HepG2 (cell line): ENCODE results near the gene YY1AP1. TPM values are rescaled to one million over a fixed set of nuclear protein-coding genes. Genes with fewer than 3 reads are reported as not detected.

Experiments used
- ATAC-seq: fragments of 200-7000 bp; cut with Tn5 transposase; 3 replicates; pipeline ENCODE4 v1.9.1; 2020; ENCODE audit warnings: mild to moderate bottlenecking, moderate library complexity
- Bru-seq: library from RNA; stranded (reverse); fragments of 400-500 nt; gene quantifications from one replicate; lab custom pipeline; 2021; lab: Mats Ljungman, UMichigan
- BruChase-seq, 2 experiments: library from RNA; stranded (reverse); fragments of 400-500 nt; gene quantifications; one replicate each; lab custom pipeline; 2021; lab: Mats Ljungman, UMichigan
- BruUV-seq: library from RNA; stranded (reverse); fragments of 400-500 nt; replicated peaks from 2 replicates; lab custom pipeline; 2021; lab: Mats Ljungman, UMichigan
- CTCF ChIA-PET: fragments of 300-600 bp; formaldehyde crosslinking; extraction: SDS; loops from one replicate; lab custom pipeline; 2021; ENCODE audit warnings: low total read pairs, inconsistent platforms, low intra/inter-chr PET ratio; lab: Yijun Ruan, JAX
- POLR2A ChIA-PET: fragments of 350-600 bp; sonication (Branson Sonifier 250); formaldehyde crosslinking; loops from one replicate; lab custom pipeline; 2020; ENCODE audit warnings: antibody characterized with exemption, inconsistent platforms; lab: Yijun Ruan, JAX
- DNase-seq: peaks from one replicate; pipeline ENCODE4 v3.0.0-alpha.2; 2015; ENCODE audit warnings: low spot score
- FAIRE-seq: peaks from 3 replicates; lab custom pipeline; 2011; peaks lifted over from hg19 to GRCh38; lab: Jason Lieb, UNC
- H2AFZ ChIP-seq: one replicate; pipeline ENCODE4 v1.6.1; 2011; ENCODE audit warnings: low read length, inconsistent platforms
- H3K27ac ChIP-seq: fragments of 300-600 bp; 3 replicates; pipeline ENCODE4 v1.8.0; 2011; ENCODE audit warnings: mixed run types, mild to moderate bottlenecking, mixed read lengths, low read length, inconsistent platforms; ENCODE audit not compliant: insufficient read depth; ENCODE audit errors: extremely low read length
- H3K27me3 ChIP-seq, 2 experiments: fragments of 200-600 bp in 1 of 2; 2 replicates in 1 of 2; 3 replicates in 1 of 2; pipeline versions ENCODE4 v1.6.0 to v1.8.0; 2011; ENCODE audit warnings: low read length in 2 of 2, mild to moderate bottlenecking in 2 of 2, moderate library complexity in 2 of 2, inconsistent platforms in 1 of 2; ENCODE audit not compliant: insufficient read depth in 2 of 2, control insufficient read depth in 1 of 2
- H3K36me3 ChIP-seq, 2 experiments: fragments of 200-600 bp in 1 of 2; replicated peaks in 1 of 2; 2 replicates in 1 of 2; 3 replicates in 1 of 2; pipeline versions ENCODE4 v1.5.1 to v1.8.0; 2011; ENCODE audit warnings: low read length in 2 of 2, inconsistent platforms in 1 of 2; ENCODE audit not compliant: insufficient read depth in 2 of 2, control insufficient read depth in 1 of 2
- H3K4me1 ChIP-seq: 2 replicates; pipeline ENCODE4 v1.5.1; 2012; ENCODE audit warnings: low read length, inconsistent platforms; ENCODE audit not compliant: insufficient read depth
- H3K4me2 ChIP-seq: 2 replicates; pipeline ENCODE4 v1.6.0; 2011; ENCODE audit warnings: low read depth, low read length, inconsistent platforms
- H3K4me3 ChIP-seq, 3 experiments: fragments of 200-600 bp in 1 of 3; sonication (generic), shearing (Covaris generic) in 1 of 3; replicated peaks in 1 of 3; 2 replicates each; pipeline ENCODE4 v1.5.1; 2011 to 2016; ENCODE audit warnings: low read length in 3 of 3, inconsistent platforms in 2 of 3, low read depth in 2 of 3, mild to moderate bottlenecking in 2 of 3, control low read depth in 1 of 3, mixed read lengths in 1 of 3; ENCODE audit not compliant: insufficient read depth in 1 of 3
- H3K79me2 ChIP-seq: one replicate; pipeline ENCODE4 v1.6.1; 2011; ENCODE audit warnings: low read length, inconsistent platforms; ENCODE audit not compliant: insufficient read depth
- H3K9ac ChIP-seq: 2 replicates; pipeline ENCODE4 v1.6.0; 2011; ENCODE audit warnings: mild to moderate bottlenecking, low read depth, low read length, inconsistent platforms; ENCODE audit not compliant: insufficient read depth
- H3K9me3 ChIP-seq: 2 replicates; pipeline ENCODE4 v1.5.1; 2012; ENCODE audit warnings: mild to moderate bottlenecking, low read length
- H4K20me1 ChIP-seq: 2 replicates; pipeline ENCODE4 v1.6.0; 2011; ENCODE audit warnings: inconsistent platforms, mild to moderate bottlenecking, low read length, moderate library complexity; ENCODE audit not compliant: insufficient read depth
- BORCS8-MEF2B ChIP-seq: sonication (generic); formaldehyde crosslinking; IDR thresholded peaks from 2 replicates; pipeline ENCODE4 v1.8.0; 2022; ENCODE audit warnings: mild to moderate bottlenecking, missing genetic modification reagents
- GTF2F1 ChIP-seq: fragments of 150-350 bp; IDR thresholded peaks from 2 replicates; pipeline ENCODE4 v1.6.1; 2014; ENCODE audit warnings: low read length
- KLF16 ChIP-seq, 2 experiments: sonication (generic) in 1 of 2; formaldehyde crosslinking in 1 of 2; IDR thresholded peaks; 2 replicates each; pipeline versions ENCODE4 v1.6.1 to v1.8.0; 2016 to 2023; ENCODE audit warnings: missing genetic modification reagents in 2 of 2, missing compliant biosample characterization in 1 of 2
- ZFP41 ChIP-seq: sonication (generic); formaldehyde crosslinking; IDR thresholded peaks from 2 replicates; pipeline ENCODE4 v1.4.0; 2020; ENCODE audit warnings: mild to moderate bottlenecking, missing genetic modification reagents, borderline replicate concordance
- WGBS: methylation state at CpG from one replicate; pipeline ENCODE4 v1.1.6; 2017; ENCODE audit warnings: low lambda C conversion rate; 5-methylcytosine and 5-hydroxymethylcytosine counted together
- in situ Hi-C: cut with HindIII; loops from 2 replicates; pipeline ENCODE4 v1.10.0; 2017; ENCODE audit warnings: low pct_unique_long_range_greater_than_20kb; ENCODE audit not compliant: extremely low pct_ligation_motif_present
- intact Hi-C: fragments of 100-400 bp; cut with micrococcal nuclease; formaldehyde crosslinking; loops from one replicate; pipeline ENCODE4 v1.10.0; 2022; ENCODE audit not compliant: unreplicated experiment
- long read RNA-seq, 2 experiments: library from RNA in 1 of 2; library from polyadenylated mRNA in 1 of 2; stranded (forward) in 1 of 2; unstranded in 1 of 2; transcript quantifications; one replicate each; pipeline ENCODE4 v2.0.0, GENCODE V29; 2019 to 2022
- polyA minus RNA-seq, 3 experiments: library from RNA; depleted of rRNA, polyadenylated mRNA; stranded (reverse); fragments of >200 nt; gene quantifications; 2 replicates each; pipeline ENCODE4 v1.2.3, GENCODE V29; 2011; ENCODE audit warnings: low replicate concordance in 1 of 3
- polyA plus RNA-seq, 8 experiments: library from polyadenylated mRNA; depleted of rRNA in 3 of 8; stranded (reverse) in 7 of 8; unstranded in 1 of 8; fragments of >200 nt; fragmentation: Illumina TruSeq in 4 of 8; extraction: Trizol in 4 of 8; gene quantifications; 2 replicates each; pipeline versions ENCODE4 v1.2.1 to v1.2.3, GENCODE V29; 2011 to 2016; ENCODE audit warnings: low read depth in 4 of 8, missing spikeins in 1 of 8, mixed read lengths in 1 of 8; ENCODE audit not compliant: insufficient read depth in 1 of 8
- total RNA-seq, 5 experiments: library from RNA; depleted of rRNA; stranded (reverse); fragments of >200 nt; fragmentation: Illumina TruSeq; extraction: Trizol; gene quantifications; 2 replicates each; pipeline ENCODE4 v1.2.3, GENCODE V29; 2016; ENCODE audit warnings: low read depth in 1 of 5
- TF ChIP-seq, protein P1 (sequence below): sonication (generic); formaldehyde crosslinking; IDR thresholded peaks from 2 replicates; pipeline ENCODE4 v1.5.0; 2020; ENCODE audit warnings: missing genetic modification reagents
- TF ChIP-seq, protein P2 (sequence below): sonication (generic); formaldehyde crosslinking; IDR thresholded peaks from 2 replicates; pipeline ENCODE4 v1.4.0; 2020; ENCODE audit warnings: low read depth, mild to moderate bottlenecking, missing genetic modification reagents
- TF ChIP-seq, protein P3 (sequence below): sonication (generic); formaldehyde crosslinking; IDR thresholded peaks from 2 replicates; pipeline ENCODE4 v1.5.0; 2020; ENCODE audit warnings: mild to moderate bottlenecking, missing genetic modification reagents

YY1AP1 gene, protein sequence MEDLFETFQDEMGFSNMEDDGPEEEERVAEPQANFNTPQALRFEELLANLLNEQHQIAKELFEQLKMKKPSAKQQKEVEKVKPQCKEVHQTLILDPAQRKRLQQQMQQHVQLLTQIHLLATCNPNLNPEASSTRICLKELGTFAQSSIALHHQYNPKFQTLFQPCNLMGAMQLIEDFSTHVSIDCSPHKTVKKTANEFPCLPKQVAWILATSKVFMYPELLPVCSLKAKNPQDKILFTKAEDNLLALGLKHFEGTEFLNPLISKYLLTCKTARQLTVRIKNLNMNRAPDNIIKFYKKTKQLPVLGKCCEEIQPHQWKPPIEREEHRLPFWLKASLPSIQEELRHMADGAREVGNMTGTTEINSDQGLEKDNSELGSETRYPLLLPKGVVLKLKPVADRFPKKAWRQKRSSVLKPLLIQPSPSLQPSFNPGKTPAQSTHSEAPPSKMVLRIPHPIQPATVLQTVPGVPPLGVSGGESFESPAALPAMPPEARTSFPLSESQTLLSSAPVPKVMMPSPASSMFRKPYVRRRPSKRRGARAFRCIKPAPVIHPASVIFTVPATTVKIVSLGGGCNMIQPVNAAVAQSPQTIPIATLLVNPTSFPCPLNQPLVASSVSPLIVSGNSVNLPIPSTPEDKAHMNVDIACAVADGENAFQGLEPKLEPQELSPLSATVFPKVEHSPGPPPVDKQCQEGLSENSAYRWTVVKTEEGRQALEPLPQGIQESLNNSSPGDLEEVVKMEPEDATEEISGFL
- total RNA-seq (2016; rRNA removed; fragmentation: Illumina TruSeq; extraction: Trizol), result 28.5 and 33.9 TPM in 2 replicates
- 158 and 165 TPM in 2 replicates for total RNA-seq (2016; cell fraction: cytosol; rRNA removed; fragmentation: Illumina TruSeq; extraction: Trizol; ENCODE audit: low read depth)
- 27.8 and 28.0 TPM in 2 replicates for total RNA-seq (2016; cell fraction: insoluble cytoplasmic fraction; rRNA removed; fragmentation: Illumina TruSeq; extraction: Trizol)
- 38.7 and 52.1 TPM in 2 replicates for total RNA-seq (2016; cell fraction: membrane; rRNA removed; fragmentation: Illumina TruSeq; extraction: Trizol)
- total RNA-seq (2016; cell fraction: nucleus; rRNA removed; fragmentation: Illumina TruSeq; extraction: Trizol), result 24.4 and 25.8 TPM in 2 replicates
- polyA plus RNA-seq (2011; rRNA removed), result 58.3 and 69.4 TPM in 2 replicates
- polyA plus RNA-seq (2011; cell fraction: cytosol; rRNA removed), result 44.0 and 71.4 TPM in 2 replicates
- 54.4 and 59.2 TPM in 2 replicates for polyA plus RNA-seq (2011; cell fraction: nucleus; rRNA removed)
- 28.7 and 30.1 TPM in 2 replicates for polyA plus RNA-seq (2012)
- 6.7 and 6.8 TPM in 2 replicates for polyA plus RNA-seq (2016; cell fraction: cytosol; fragmentation: Illumina TruSeq; extraction: Trizol; ENCODE audit: low read depth)
- polyA plus RNA-seq (2016; cell fraction: insoluble cytoplasmic fraction; fragmentation: Illumina TruSeq; extraction: Trizol; ENCODE audit: low read depth), result 43.4 and 51.4 TPM in 2 replicates
- polyA plus RNA-seq (2016; cell fraction: membrane; fragmentation: Illumina TruSeq; extraction: Trizol; ENCODE audit: low read depth), result 18.2 and 18.4 TPM in 2 replicates
- 64.0 and 67.4 TPM in 2 replicates for polyA plus RNA-seq (2016; cell fraction: nucleus; fragmentation: Illumina TruSeq; extraction: Trizol; ENCODE audit: insufficient read depth, low read depth)
- 40.5 and 74.2 TPM in 2 replicates for polyA minus RNA-seq (2011; rRNA and poly(A)+ RNA removed; ENCODE audit: low replicate concordance)
- 25.3 and 29.9 TPM in 2 replicates for polyA minus RNA-seq (2011; cell fraction: cytosol; rRNA and poly(A)+ RNA removed)
- polyA minus RNA-seq (2011; cell fraction: nucleus; rRNA and poly(A)+ RNA removed), result 33.9 and 68.1 TPM in 2 replicates
- Bru-seq, nascent RNA, result percentile 83 among the genes with signal in this experiment
- BruChase-seq, experiment 1, labeled RNA remaining after a 6-hour chase, result percentile 93 among the genes with signal in this experiment
- percentile 92 among the genes with signal in this experiment for BruChase-seq, experiment 2, labeled RNA remaining after a 2-hour chase
- long read RNA-seq, experiment 1, transcript YY1AP1-212 (11 exons, 2,654 nt), result major isoform, 8 of 36 reads
- long read RNA-seq, experiment 1, transcript YY1AP1-205 (11 exons, 2,663 nt), result minor isoform, 6 of 36 reads
- long read RNA-seq, experiment 1, partial matches to known transcripts, result 7 of 36 reads
- long read RNA-seq, experiment 1, other reads (novel, unspliced or antisense), result 10 of 36 reads
- long read RNA-seq, experiment 2, transcript YY1AP1-212 (11 exons, 2,654 nt), result minor isoform, 11 of 80 reads
- long read RNA-seq, experiment 2, transcript YY1AP1-205 (11 exons, 2,663 nt), result major isoform, 15 of 80 reads
- long read RNA-seq, experiment 2, partial matches to known transcripts, result 15 of 80 reads
- long read RNA-seq, experiment 2, other reads (novel, unspliced or antisense), result 27 of 80 reads

DNA sequence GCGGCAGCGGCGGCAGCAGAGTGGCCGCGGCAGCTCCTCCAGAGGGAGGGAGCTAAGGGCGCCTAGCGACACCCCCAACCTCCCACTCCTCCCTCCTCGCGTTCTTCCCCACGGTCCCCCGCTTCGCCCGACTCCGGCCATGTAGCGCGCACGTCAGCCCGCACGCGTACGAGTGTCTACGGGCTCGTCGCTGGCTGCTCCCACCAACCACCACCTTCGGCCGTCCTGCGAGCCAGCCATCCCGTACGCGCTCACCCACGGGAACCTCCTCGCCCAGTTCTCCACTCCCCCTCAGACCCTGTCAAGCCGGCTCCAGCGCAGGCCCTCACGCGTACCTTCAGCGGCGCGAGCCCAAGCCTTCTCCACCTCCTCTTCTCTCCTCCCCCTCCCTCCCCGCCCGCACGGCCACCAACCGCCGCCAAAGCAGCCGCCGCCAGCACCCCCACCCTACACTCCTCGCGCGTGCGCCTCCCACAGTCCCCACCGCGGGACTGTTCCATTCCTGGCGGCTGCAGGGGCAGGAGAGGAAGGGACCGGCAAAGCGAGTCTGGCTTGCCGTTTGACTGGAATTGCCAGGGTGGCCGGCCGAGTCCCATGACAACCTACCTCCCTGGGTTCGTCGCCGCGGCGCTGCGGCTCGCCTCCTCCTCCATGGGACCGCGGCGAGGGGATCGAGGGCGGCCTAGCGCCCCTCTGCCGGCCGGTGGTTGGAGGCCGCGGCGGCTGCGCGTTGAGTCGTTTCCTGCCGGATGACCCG is at the start of gene YY1AP1:
Gene YY1AP1 (minus strand): TSS at position 451 of the 757 bp plus-strand sequence. CDS start 8,338 bp downstream, outside the sequence.
- Histone ChIP-seq H2AFZ (no peak within 1 kb of the TSS), H3K79me2 (peaks cover 85% of the 10 kb centered on the region), H3K4me2 (peak within 1 kb of the TSS; percentile 56), H3K27ac (peak within 1 kb of the TSS; percentile 96), H3K27me3 (no peaks in the 10 kb centered on the region; a peak in 1 of 5 replicates), H3K4me3 (peak within 1 kb of the TSS; percentile 74 to 100 (median 95)), H3K36me3 (peaks cover 1 to 12% of the 10 kb centered on the region in 2 experiments; a peak in 2 of 5 replicates), H4K20me1 (peaks cover 9% of the 10 kb centered on the region), H3K9me3 (no peaks in the 10 kb centered on the region), H3K9ac (peak within 1 kb of the TSS; percentile 99), H3K4me1 (peaks cover 59% of the 10 kb centered on the region)
- FAIRE-seq (no peak), DNase-seq (peak; percentile 70), ATAC-seq (peak; percentile 89)
- WGBS, result 1% methylated on average over 38 of the region's 81 CpGs
- POLR2A ChIA-PET, result interaction anchor here (1.3 kb wide), 1 partner anchor 10 kb away, joined by 3 read pairs; no protein-coding TSS in a partner anchor
- CTCF ChIA-PET, result no interaction called here
- no TSS peak for BruUV-seq
- in situ Hi-C loops, result no loop called here
- intact Hi-C loops, result no loop called here
- TF ChIP-seq BORCS8-MEF2B (peak; percentile 86), KLF16 (CRISPR knock-in tag; IDR thresholded peaks at IDR 0.05) (peak in 1 of 2 experiments; percentile 79; a peak in 1 of 4 replicates), ZFP41 (CRISPR knock-in tag) (0 out of 2 replicates have a peak, but pooled peaks have one; percentile 71), GTF2F1 (no peak)
- TF ChIP-seq, protein P1, sequence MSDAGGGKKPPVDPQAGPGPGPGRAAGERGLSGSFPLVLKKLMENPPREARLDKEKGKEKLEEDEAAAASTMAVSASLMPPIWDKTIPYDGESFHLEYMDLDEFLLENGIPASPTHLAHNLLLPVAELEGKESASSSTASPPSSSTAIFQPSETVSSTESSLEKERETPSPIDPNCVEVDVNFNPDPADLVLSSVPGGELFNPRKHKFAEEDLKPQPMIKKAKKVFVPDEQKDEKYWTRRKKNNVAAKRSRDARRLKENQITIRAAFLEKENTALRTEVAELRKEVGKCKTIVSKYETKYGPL (CRISPR knock-in tag), result no peak
- TF ChIP-seq, protein P2, sequence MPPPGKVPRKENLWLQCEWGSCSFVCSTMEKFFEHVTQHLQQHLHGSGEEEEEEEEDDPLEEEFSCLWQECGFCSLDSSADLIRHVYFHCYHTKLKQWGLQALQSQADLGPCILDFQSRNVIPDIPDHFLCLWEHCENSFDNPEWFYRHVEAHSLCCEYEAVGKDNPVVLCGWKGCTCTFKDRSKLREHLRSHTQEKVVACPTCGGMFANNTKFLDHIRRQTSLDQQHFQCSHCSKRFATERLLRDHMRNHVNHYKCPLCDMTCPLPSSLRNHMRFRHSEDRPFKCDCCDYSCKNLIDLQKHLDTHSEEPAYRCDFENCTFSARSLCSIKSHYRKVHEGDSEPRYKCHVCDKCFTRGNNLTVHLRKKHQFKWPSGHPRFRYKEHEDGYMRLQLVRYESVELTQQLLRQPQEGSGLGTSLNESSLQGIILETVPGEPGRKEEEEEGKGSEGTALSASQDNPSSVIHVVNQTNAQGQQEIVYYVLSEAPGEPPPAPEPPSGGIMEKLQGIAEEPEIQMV (CRISPR knock-in tag), result 0 out of 2 replicates have a peak, but pooled peaks have one; percentile 23
- TF ChIP-seq, protein P3, sequence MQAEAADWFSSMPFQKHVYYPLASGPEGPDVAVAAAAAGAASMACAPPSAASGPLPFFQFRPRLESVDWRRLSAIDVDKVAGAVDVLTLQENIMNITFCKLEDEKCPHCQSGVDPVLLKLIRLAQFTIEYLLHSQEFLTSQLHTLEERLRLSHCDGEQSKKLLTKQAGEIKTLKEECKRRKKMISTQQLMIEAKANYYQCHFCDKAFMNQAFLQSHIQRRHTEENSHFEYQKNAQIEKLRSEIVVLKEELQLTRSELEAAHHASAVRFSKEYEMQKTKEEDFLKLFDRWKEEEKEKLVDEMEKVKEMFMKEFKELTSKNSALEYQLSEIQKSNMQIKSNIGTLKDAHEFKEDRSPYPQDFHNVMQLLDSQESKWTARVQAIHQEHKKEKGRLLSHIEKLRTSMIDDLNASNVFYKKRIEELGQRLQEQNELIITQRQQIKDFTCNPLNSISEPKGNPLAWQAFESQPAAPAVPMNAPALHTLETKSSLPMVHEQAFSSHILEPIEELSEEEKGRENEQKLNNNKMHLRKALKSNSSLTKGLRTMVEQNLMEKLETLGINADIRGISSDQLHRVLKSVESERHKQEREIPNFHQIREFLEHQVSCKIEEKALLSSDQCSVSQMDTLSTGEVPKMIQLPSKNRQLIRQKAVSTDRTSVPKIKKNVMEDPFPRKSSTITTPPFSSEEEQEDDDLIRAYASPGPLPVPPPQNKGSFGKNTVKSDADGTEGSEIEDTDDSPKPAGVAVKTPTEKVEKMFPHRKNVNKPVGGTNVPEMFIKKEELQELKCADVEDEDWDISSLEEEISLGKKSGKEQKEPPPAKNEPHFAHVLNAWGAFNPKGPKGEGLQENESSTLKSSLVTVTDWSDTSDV (CRISPR knock-in tag), result peak; percentile 94; the same call in 1 of the 2 replicates
